Measurements from ENCODE around the gene RAB6B.

RAB6B gene

DNA sequence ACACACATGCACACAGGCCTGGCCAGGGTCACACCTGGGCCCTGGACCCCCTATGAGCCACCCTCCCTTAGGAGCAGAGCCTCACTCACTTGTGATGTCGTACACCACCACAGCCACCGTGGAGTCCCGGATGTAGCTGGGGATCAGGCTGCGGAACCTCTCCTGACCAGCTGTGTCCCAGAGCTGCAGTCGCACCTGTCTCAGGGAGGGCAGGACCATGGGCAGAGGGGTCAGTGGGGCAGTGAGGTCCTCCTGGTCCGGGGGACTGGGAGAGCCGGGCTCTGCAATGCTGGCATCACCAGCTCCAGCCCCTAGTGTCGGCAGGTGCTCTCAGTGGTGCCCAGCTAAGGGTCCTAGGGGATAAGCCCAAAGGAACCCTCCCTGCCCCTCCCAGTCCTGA is 54.5 kb downstream of the RAB6B start:
- CTCF ChIA-PET = no interaction called here
- no peak for DNase-seq (ENCODE audit: extremely low spot score)
- POLR2A ChIA-PET = no interaction called here
- TF ChIP-seq, protein P1, sequence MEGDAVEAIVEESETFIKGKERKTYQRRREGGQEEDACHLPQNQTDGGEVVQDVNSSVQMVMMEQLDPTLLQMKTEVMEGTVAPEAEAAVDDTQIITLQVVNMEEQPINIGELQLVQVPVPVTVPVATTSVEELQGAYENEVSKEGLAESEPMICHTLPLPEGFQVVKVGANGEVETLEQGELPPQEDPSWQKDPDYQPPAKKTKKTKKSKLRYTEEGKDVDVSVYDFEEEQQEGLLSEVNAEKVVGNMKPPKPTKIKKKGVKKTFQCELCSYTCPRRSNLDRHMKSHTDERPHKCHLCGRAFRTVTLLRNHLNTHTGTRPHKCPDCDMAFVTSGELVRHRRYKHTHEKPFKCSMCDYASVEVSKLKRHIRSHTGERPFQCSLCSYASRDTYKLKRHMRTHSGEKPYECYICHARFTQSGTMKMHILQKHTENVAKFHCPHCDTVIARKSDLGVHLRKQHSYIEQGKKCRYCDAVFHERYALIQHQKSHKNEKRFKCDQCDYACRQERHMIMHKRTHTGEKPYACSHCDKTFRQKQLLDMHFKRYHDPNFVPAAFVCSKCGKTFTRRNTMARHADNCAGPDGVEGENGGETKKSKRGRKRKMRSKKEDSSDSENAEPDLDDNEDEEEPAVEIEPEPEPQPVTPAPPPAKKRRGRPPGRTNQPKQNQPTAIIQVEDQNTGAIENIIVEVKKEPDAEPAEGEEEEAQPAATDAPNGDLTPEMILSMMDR (IDR thresholded peaks at IDR 0.05; ENCODE audit: control extremely low read depth, extremely low read depth, low read depth, missing control alignments) = no peak

DNA sequence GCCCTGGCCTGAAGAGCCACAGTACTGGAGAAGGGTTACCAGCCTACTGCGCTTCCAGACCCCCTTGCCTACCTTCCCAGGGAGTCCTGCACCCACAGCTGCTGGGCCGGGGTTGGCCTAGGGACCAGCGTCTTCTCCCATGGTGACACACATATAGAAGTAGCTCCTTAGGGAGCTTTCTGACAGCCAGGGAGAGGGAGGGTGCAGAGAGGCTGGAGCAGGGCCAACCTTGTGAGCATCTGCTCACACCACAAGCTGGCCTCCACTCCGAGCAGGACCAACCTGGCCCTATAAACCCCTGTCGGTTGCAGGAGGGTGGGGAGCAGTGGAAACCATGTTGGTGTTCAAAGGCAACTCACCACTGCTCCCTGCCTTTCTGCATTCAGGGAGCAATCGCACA is 54.9 kb downstream of the RAB6B start:
- no peak for DNase-seq (ENCODE audit: extremely low spot score)
- ChIA-PET CTCF (interaction anchor here (1.3 kb wide), 1 partner anchor 9 kb away, joined by 5 read pairs; no protein-coding TSS in a partner anchor), POLR2A (no interaction called here)
- TF ChIP-seq, protein P1 (IDR thresholded peaks at IDR 0.05; ENCODE audit: control extremely low read depth, extremely low read depth, low read depth, missing control alignments) = no peak

DNA sequence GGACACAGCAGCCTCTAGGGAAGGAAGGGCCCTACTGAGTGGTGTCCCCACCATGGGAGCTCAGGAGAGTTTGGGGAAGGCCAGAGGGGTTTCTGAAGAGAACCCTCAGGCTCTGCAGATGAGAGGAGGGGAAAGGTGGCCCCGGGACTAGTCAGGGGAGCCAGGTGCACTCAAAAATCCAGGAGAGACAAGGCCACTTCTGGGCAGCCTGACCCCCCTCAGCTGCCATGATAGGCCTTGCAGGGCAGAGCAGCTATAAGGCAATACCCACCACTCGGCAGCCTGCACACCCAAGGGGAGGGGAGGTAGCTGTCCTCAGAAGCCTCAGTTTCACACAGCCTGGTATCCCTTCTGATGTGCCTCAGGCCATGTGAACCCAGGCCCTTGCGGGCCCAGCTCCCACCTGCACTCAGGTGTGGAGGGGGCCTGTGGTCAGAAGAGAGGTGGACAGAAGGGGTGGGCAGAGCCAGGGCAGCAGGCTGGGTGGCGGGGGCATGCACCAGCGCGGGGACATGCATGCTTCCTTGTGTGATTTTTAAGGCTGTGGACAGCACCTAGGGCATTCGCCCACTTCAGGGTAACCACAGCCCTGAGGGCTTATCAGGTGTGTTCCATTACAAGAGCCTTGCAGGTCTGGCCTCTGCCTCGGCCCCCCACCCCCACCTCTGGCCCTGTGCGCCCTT is 55.5 kb downstream of the RAB6B start:
- TF ChIP-seq, protein P1 (IDR thresholded peaks at IDR 0.05; ENCODE audit: control extremely low read depth, extremely low read depth, low read depth, missing control alignments) = no peak
- ChIA-PET CTCF (interaction anchor here (0.8 to 1.3 kb wide), 2 partner anchors 10 to 22 kb away, joined by 3 to 5 read pairs; no protein-coding TSS in a partner anchor), POLR2A (no interaction called here)
- no peak for DNase-seq (ENCODE audit: extremely low spot score)

DNA sequence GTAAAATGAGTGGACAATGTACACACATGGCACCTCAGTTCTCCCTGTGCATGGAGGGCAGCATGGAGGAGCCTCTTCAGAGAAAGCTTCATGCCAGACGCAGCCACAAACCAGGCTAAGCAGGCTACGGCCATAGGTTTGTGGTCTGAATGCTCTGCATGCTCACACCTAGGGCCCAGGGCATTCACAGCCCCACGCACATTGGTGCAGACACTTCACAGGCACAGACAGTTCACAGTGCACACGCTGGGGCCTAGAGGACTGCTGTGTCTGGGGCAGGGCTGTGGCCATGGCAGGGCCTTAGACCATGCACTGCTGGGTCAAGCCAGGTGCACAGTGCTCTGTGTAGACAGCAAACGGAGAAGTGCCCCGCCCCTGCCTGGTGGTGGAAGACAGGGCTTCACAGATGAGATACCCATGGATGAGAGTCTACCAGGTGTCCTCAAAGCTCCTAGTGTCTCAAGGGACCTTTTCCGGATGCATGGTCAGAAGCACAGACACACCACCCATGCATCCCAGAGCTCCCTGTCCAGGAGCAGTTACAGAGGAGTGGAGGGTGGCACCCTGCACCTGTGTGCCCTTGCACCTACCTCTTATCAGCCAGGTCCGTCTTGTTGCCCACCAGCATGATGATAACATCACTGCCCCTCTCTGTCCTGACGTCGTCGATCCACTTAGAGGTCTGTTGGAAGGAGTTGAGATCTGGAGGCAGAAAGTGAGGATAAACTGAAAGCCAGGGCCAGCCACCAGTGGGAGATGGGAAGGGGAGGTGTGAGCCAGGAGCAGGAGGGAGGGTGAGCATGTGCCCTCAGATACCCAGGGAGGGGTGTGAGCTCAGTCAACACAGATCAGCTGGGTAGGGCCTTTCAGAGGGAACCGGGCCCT is 56.5 kb downstream of the RAB6B start:
- TF ChIP-seq, protein P1 (IDR thresholded peaks at IDR 0.05; ENCODE audit: control extremely low read depth, extremely low read depth, low read depth, missing control alignments) = no peak
- POLR2A ChIA-PET = no interaction called here
- DNase-seq (ENCODE audit: extremely low spot score) = no peak
- CTCF ChIA-PET = interaction anchor here (0.8 to 1.3 kb wide), 2 partner anchors 11 to 21 kb away, joined by 3 to 5 read pairs; no protein-coding TSS in a partner anchor

DNA sequence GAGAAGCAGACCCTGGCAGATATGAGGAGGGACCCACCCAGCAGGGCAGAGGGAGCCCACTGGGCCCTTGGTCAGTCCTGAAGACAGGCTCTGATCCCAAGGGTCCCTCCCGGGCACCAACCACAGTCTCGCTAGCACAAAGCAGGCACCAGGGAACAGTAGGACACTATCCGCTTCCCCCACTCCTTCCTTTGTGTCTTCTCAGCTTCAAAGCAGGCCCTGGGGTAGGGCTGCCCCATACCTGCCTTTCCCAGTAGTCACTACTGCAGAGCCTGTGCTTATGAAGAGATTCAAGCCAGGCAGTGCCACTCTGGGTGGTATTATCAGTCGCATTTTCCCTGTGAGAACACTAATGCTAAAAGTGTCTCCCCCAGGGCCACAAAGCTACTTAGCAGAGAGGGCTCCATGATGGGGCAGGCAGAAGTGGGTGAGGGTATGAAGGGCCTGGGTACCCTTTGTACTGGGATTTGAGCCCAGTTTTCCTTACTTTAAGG is 57.3 kb downstream of the RAB6B start:
- ChIA-PET CTCF (no interaction called here), POLR2A (no interaction called here)
- TF ChIP-seq, protein P1 (IDR thresholded peaks at IDR 0.05; ENCODE audit: control extremely low read depth, extremely low read depth, low read depth, missing control alignments) = no peak
- no peak for DNase-seq (ENCODE audit: extremely low spot score)

DNA sequence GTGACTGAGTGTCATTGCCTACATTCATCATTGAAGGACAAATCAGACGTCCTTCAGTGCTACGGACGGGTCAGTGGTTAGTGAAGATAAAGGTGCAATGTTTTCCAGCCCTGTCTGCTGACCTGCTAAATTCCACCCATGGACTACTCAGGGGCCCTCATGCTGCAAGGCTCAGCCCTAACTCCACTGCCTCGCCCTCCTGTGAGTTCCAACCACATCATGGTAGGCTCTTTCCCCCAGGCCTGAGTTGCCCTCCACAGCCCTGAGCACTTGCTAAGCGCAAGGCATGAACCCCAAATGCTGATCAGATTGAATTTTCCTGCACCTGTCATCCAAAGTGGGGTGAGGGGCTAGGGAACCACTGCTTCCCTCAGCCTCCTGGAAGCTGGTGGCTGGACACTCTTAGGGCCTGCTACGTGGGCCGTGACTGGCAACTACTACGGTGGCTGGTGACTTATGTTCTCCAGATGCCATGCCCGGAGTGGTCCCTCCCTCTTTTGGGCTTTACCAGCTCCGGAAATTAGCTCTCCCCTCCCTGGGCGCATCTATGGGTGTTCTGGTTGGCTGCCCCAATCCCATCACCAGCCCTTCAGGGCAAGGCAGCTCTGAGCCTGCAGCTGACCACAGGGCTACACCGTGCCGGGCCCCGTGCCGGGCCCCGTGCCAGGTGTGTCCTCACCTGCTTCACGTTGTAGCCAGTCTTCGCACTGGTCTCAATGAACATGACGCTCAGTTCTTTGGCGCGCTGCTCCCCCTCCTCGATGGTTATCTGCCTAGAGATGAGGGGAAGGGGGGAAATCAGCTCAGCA is 58.0 kb downstream of the RAB6B start:
- POLR2A ChIA-PET = no interaction called here
- CTCF ChIA-PET = no interaction called here
- TF ChIP-seq, protein P1 (IDR thresholded peaks at IDR 0.05; ENCODE audit: control extremely low read depth, extremely low read depth, low read depth, missing control alignments) = no peak

More for the DNA sequence above, 58.0 kb downstream of the RAB6B start:
- no peak for DNase-seq (ENCODE audit: extremely low spot score)
